Activated CD8-positive, alpha-beta memory T cell treated with anti-CD3 and anti-CD28 coated beads for 1 hour (primary cell): ENCODE results near the gene NEDD4L.

Source experiments
- DNase-seq, 2 donors: peaks; one replicate each; pipeline ENCODE4 v3.0.0-alpha.2; 2020; ENCODE audit warnings: low read depth in 1 of 2; ENCODE audit errors: extremely low read depth in 1 of 2

The NEDD4L gene

GRCh38 chr18:58228762-58229161 lies 184.7 kb downstream of the NEDD4L start:
- DNase-seq = no peak

- no peak for DNase-seq
Measured at GRCh38 chr18:58229162-58229561, 185.1 kb downstream of the NEDD4L start.

- no peak for DNase-seq
Measured at GRCh38 chr18:58230438-58231179, 186.6 kb downstream of the NEDD4L start.

- no peak for DNase-seq
Measured at GRCh38 chr18:58231930-58232329, 187.9 kb downstream of the NEDD4L start.

GRCh38 chr18:58232668-58233067 lies 188.6 kb downstream of the NEDD4L start:
- DNase-seq = no peak

GRCh38 chr18:58234359-58234741 lies 190.3 kb downstream of the NEDD4L start:
- no peak for DNase-seq

- no peak for DNase-seq
Measured at GRCh38 chr18:58235001-58235436, 191.0 kb downstream of the NEDD4L start.

- DNase-seq = no peak
Measured at GRCh38 chr18:58239879-58240278, 195.9 kb downstream of the NEDD4L start.

- DNase-seq = no peak
Measured at GRCh38 chr18:58241026-58241679, 197.1 kb downstream of the NEDD4L start.

GRCh38 chr18:58241877-58242276 lies 197.9 kb downstream of the NEDD4L start:
- no peak for DNase-seq

GRCh38 chr18:58242435-58242834 lies 198.4 kb downstream of the NEDD4L start:
- no peak for DNase-seq

GRCh38 chr18:58242968-58243367 lies 198.9 kb downstream of the NEDD4L start:
- no peak for DNase-seq

- DNase-seq = no peak
Measured at GRCh38 chr18:58243401-58243800, 199.4 kb downstream of the NEDD4L start.

GRCh38 chr18:58247363-58247834 lies 203.4 kb downstream of the NEDD4L start:
- DNase-seq = no peak

- no peak for DNase-seq
Measured at GRCh38 chr18:58249712-58250111, 205.7 kb downstream of the NEDD4L start.

GRCh38 chr18:58251416-58251815 lies 207.4 kb downstream of the NEDD4L start:
- no peak for DNase-seq

- no peak for DNase-seq
Measured at GRCh38 chr18:58252166-58252565, 208.1 kb downstream of the NEDD4L start.

- no peak for DNase-seq
Measured at GRCh38 chr18:58253318-58253717, 209.3 kb downstream of the NEDD4L start.

GRCh38 chr18:58253871-58254270 lies 209.8 kb downstream of the NEDD4L start:
- DNase-seq = no peak

- DNase-seq = no peak
Measured at GRCh38 chr18:58254873-58255511, 211.0 kb downstream of the NEDD4L start.

- DNase-seq = no peak
Measured at GRCh38 chr18:58255701-58256311, 211.8 kb downstream of the NEDD4L start.
